Gastrocnemius medialis (tissue), 4 donors: ENCODE data around the gene MAPK8IP3. TPM values are rescaled to one million over a fixed set of nuclear protein-coding genes. Genes with fewer than 3 reads are reported as not detected.

Experiments
- ATAC-seq, 2 donors: fragments of 150-250 bp; one replicate each; pipeline ENCODE4 v1.9.1; 2016
- DNase-seq, 2 donors: peaks; one replicate each; pipeline ENCODE4 v3.0.0-alpha.2; 2019
- H3K27ac ChIP-seq, 4 donors: fragments of 200-600 bp; sonication (generic); 1 replicate in 1 of 4; 2 replicates in 3 of 4; pipeline ENCODE4 v1.5.1; 2016 to 2018; ENCODE audit warnings: mild to moderate bottlenecking in 2 of 4, moderate library complexity in 1 of 4
- H3K27me3 ChIP-seq, 3 donors: fragments of 200-600 bp; sonication (generic) in 2 of 3; 1 replicate in 1 of 3; 2 replicates in 2 of 3; pipeline versions ENCODE4 v1.5.1 to v1.6.0; 2016 to 2019; ENCODE audit warnings: mild to moderate bottlenecking in 1 of 3, moderate library complexity in 1 of 3
- H3K36me3 ChIP-seq, 2 donors: fragments of 200-600 bp; sonication (generic) in 1 of 2; one replicate each; pipeline ENCODE4 v1.5.1; 2017 to 2018
- H3K4me1 ChIP-seq, 2 donors: fragments of 200-600 bp; sonication (generic) in 1 of 2; one replicate each; pipeline ENCODE4 v1.5.1; 2016 to 2017; ENCODE audit warnings: mild to moderate bottlenecking in 2 of 2
- H3K4me3 ChIP-seq, 4 donors: fragments of 200-600 bp; sonication (generic) in 3 of 4; 1 replicate in 1 of 4; 2 replicates in 3 of 4; pipeline ENCODE4 v1.5.1; 2016 to 2019; ENCODE audit warnings: mild to moderate bottlenecking in 2 of 4
- H3K9me3 ChIP-seq, 3 donors: fragments of 200-600 bp; sonication (generic) in 2 of 3; 1 replicate in 1 of 3; 2 replicates in 2 of 3; pipeline ENCODE4 v1.5.1; 2016 to 2019
- POLR2A ChIP-seq, 2 donors: fragments of 450-650 bp; IDR thresholded peaks; one replicate each; pipeline ENCODE4 v1.6.1; 2017; ENCODE audit warnings: antibody characterized with exemption in 2 of 2, mild to moderate bottlenecking in 2 of 2, moderate library complexity in 2 of 2
- in situ Hi-C, 4 donors: fragments of 200-750 bp; cut with MboI; loops; one replicate each; pipeline versions ENCODE4 v1.15.0 to v1.8.0; 2017; ENCODE audit warnings: low sequenced_read_pairs in 4 of 4
- intact Hi-C: fragments of 100-400 bp; cut with DNase I; formaldehyde crosslinking; loops from one replicate; pipeline ENCODE4 v1.15.1; 2023; ENCODE audit warnings: low total_unique reads
- total RNA-seq, 4 donors: library from RNA; depleted of rRNA; stranded (reverse); fragments of >200 nt; gene quantifications; one replicate each; pipeline versions ENCODE4 v1.1.0 to v1.2.3, GENCODE V29; 2016
- TF ChIP-seq, protein P1 (sequence below), 5 experiments: fragments of 450-650 bp in 3 of 5; fragments of 200-600 bp in 2 of 5; sonication (generic) in 2 of 5; IDR thresholded peaks in 4 of 5; conservative IDR thresholded peaks in 1 of 5; 1 replicate in 4 of 5; 2 replicates in 1 of 5; pipeline ENCODE4 v1.5.1; 2016 to 2019; ENCODE audit warnings: antibody characterized with exemption in 5 of 5, mild to moderate bottlenecking in 3 of 5, moderate library complexity in 3 of 5

MAPK8IP3 gene
- total RNA-seq, 4 donors from 2014 or later, result 6.5 to 22.6 (median 13.9) TPM

GRCh38 chr16:1745181-1745899 lies 39.3 kb downstream of the MAPK8IP3 start:
- DNase-seq (no peak), ATAC-seq (no peak)
- Histone ChIP-seq H3K36me3 (peaks cover 0 to 63% of the 10 kb centered on the region in 2 donors), H3K27ac (no peak overlapping the region), H3K4me1 (no peaks in the 10 kb centered on the region), H3K4me3 (no peak overlapping the region), H3K27me3 (no peaks in the 10 kb centered on the region), H3K9me3 (no peaks in the 10 kb centered on the region)
- no peak for TF ChIP-seq POLR2A (IDR thresholded peaks at IDR 0.05)
- TF ChIP-seq, protein P1, sequence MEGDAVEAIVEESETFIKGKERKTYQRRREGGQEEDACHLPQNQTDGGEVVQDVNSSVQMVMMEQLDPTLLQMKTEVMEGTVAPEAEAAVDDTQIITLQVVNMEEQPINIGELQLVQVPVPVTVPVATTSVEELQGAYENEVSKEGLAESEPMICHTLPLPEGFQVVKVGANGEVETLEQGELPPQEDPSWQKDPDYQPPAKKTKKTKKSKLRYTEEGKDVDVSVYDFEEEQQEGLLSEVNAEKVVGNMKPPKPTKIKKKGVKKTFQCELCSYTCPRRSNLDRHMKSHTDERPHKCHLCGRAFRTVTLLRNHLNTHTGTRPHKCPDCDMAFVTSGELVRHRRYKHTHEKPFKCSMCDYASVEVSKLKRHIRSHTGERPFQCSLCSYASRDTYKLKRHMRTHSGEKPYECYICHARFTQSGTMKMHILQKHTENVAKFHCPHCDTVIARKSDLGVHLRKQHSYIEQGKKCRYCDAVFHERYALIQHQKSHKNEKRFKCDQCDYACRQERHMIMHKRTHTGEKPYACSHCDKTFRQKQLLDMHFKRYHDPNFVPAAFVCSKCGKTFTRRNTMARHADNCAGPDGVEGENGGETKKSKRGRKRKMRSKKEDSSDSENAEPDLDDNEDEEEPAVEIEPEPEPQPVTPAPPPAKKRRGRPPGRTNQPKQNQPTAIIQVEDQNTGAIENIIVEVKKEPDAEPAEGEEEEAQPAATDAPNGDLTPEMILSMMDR (IDR thresholded peaks at IDR 0.05 in 4 of 5, conservative IDR thresholded peaks at IDR 0.05 in 1 of 5), result no peak
- intact Hi-C loops, result no loop called here
- in situ Hi-C loops, result no loop called here

GRCh38 chr16:1745900-1746692 lies 40.1 kb downstream of the MAPK8IP3 start:
- H3K4me3 ChIP-seq, result no peak overlapping the region
- H3K27me3 ChIP-seq, result no peaks in the 10 kb centered on the region
- H3K4me1 ChIP-seq, result no peaks in the 10 kb centered on the region
- H3K27ac ChIP-seq, result no peak overlapping the region
- DNase-seq, result no peak
- no peak for ATAC-seq
- peaks cover 0 to 70% of the 10 kb centered on the region in 2 donors for H3K36me3 ChIP-seq
- no peaks in the 10 kb centered on the region for H3K9me3 ChIP-seq
- TF ChIP-seq, protein P1 (IDR thresholded peaks at IDR 0.05 in 4 of 5, conservative IDR thresholded peaks at IDR 0.05 in 1 of 5), result no peak
- no peak for TF ChIP-seq POLR2A (IDR thresholded peaks at IDR 0.05)
- intact Hi-C loops (no loop called here), in situ Hi-C loops (no loop called here)

GRCh38 chr16:1746693-1747195 lies 40.7 kb downstream of the MAPK8IP3 start:
- intact Hi-C loops (no loop called here), in situ Hi-C loops (no loop called here)
- Histone ChIP-seq H3K9me3 (no peaks in the 10 kb centered on the region), H3K36me3 (peaks cover 0 to 76% of the 10 kb centered on the region in 2 donors), H3K27me3 (no peaks in the 10 kb centered on the region), H3K4me3 (no peak overlapping the region), H3K27ac (no peak overlapping the region), H3K4me1 (no peaks in the 10 kb centered on the region)
- DNase-seq (no peak), ATAC-seq (no peak)
- TF ChIP-seq, protein P1 (IDR thresholded peaks at IDR 0.05 in 4 of 5, conservative IDR thresholded peaks at IDR 0.05 in 1 of 5), result no peak
- TF ChIP-seq POLR2A (IDR thresholded peaks at IDR 0.05), result no peak

DNA sequence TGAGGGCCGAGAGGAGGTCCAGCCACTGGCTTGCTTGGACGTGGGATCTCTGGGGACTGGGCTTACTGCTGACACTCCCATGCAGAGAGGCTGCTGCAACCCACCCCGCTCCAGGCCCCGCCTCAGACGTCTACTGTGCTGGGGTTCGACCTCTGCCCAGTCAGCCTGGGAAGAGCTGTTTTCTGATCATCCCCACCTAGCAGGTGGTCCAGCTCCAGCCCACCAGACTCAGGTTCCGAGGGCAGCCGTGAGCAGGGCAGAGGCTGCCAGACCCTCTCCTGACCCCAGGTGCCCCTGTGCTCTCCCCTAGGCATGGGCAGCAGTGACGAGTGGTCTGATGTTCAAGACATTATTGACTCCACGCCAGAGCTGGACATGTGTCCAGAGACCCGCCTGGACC lies 41.9 kb downstream of the MAPK8IP3 start:
- Histone ChIP-seq H3K27ac (no peak overlapping the region), H3K4me1 (no peaks in the 10 kb centered on the region), H3K4me3 (no peak overlapping the region), H3K36me3 (peaks cover 0 to 86% of the 10 kb centered on the region in 2 donors), H3K27me3 (no peaks in the 10 kb centered on the region), H3K9me3 (no peaks in the 10 kb centered on the region)
- DNase-seq, result no peak
- ATAC-seq, result no peak
- intact Hi-C loops (no loop called here), in situ Hi-C loops (no loop called here)
- TF ChIP-seq, protein P1 (IDR thresholded peaks at IDR 0.05 in 4 of 5, conservative IDR thresholded peaks at IDR 0.05 in 1 of 5), result no peak
- no peak for TF ChIP-seq POLR2A (IDR thresholded peaks at IDR 0.05)
